HUES64 (cell line): ENCODE measurements around the gene ITGB4.

ENCODE experiments used
- H3K27ac ChIP-seq: 2 replicates; pipeline ENCODE4 v1.7.0; 2013; ENCODE audit warnings: low read depth, low read length, inconsistent platforms
- H3K27me3 ChIP-seq: 2 replicates; pipeline ENCODE4 v1.6.1; 2013; ENCODE audit warnings: mild to moderate bottlenecking, low read length; ENCODE audit not compliant: insufficient read depth
- H3K36me3 ChIP-seq: 2 replicates; pipeline ENCODE4 v1.6.1; 2013; ENCODE audit warnings: mild to moderate bottlenecking, low read length; ENCODE audit not compliant: insufficient read depth
- H3K4me1 ChIP-seq: 2 replicates; pipeline ENCODE4 v1.6.1; 2013; ENCODE audit warnings: mild to moderate bottlenecking, low read length, moderate library complexity; ENCODE audit not compliant: insufficient read depth
- H3K4me3 ChIP-seq: 2 replicates; pipeline ENCODE4 v1.5.1; 2013; ENCODE audit warnings: mild to moderate bottlenecking, low read length, moderate library complexity
- H3K9ac ChIP-seq: 2 replicates; pipeline ENCODE4 v1.6.1; 2013; ENCODE audit warnings: mild to moderate bottlenecking, low read depth, low read length
- H3K9me3 ChIP-seq: 2 replicates; pipeline ENCODE4 v1.6.1; 2013; ENCODE audit warnings: low read depth, low read length; ENCODE audit not compliant: insufficient read depth
- WGBS: fragments of 150-250, 120-280 bp; methylation state at CpG from one replicate; pipeline ENCODE4 v1.1.7; 2013; ENCODE audit warnings: missing lambda C conversion rate; 5-methylcytosine and 5-hydroxymethylcytosine counted together

Gene ITGB4

DNA sequence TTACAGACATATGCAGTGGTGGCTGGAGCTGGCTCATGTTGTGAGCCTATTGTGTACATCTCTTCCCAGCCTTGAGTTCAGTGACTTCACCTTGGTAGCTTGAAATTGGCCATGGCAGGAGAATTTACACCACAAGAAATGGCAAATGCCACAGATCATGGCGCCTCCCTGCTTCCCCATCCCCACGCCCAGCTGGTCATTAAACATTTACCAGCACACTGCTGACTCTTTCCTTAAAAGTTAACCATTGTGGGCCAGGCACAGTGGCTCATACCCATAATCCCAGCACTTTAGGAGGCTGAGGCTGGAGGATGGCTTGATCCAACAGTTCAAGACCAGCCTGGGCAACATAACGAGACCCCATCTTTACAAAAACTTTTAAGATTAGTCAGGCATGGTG, 22.6 kb upstream of the ITGB4 start:
- no peak overlapping the region for H3K9ac ChIP-seq
- no peak overlapping the region for H3K27ac ChIP-seq
- H3K9me3 ChIP-seq = no peaks in the 10 kb centered on the region
- H3K4me1 ChIP-seq = peaks cover 11% of the 10 kb centered on the region; the same call in 1 of the 2 replicates
- H3K27me3 ChIP-seq = no peaks in the 10 kb centered on the region
- WGBS = 94% methylated on average over 3 of the region's 3 CpGs
- H3K4me3 ChIP-seq = no peak overlapping the region
- H3K36me3 ChIP-seq = peaks cover 78% of the 10 kb centered on the region

DNA sequence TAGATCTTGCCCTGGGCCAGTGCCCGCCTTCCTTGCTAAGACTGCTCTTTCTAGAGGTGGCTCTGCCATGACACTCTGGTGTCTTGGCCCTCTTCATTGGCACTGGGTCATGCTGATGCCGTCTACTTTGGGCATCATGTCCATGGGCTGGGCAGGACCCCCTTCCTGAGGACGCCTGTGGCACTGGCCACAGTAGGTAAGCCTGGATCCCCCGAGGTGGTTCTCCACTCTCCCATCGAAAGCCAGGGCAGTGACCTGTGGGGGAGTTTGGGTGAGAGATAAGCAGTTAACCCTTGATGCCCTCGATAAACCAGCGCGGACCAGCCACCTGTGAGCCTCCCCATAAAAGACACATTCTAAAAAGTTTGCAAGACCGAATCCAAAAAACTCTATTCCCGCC, 20.0 kb upstream of the ITGB4 start:
- H3K36me3 ChIP-seq = peaks cover 85% of the 10 kb centered on the region
- no peak overlapping the region for H3K4me3 ChIP-seq
- no peak overlapping the region for H3K27ac ChIP-seq
- no peaks in the 10 kb centered on the region for H3K9me3 ChIP-seq
- WGBS = 94% methylated on average over 10 of the region's 10 CpGs
- no peaks in the 10 kb centered on the region for H3K27me3 ChIP-seq
- no peak overlapping the region for H3K9ac ChIP-seq
- H3K4me1 ChIP-seq = no peaks in the 10 kb centered on the region; the same call in 1 of the 2 replicates

GRCh38 chr17:75703191-75703590, 18.1 kb upstream of the ITGB4 start:
- 96% methylated on average over 12 of the region's 12 CpGs for WGBS
- Histone ChIP-seq H3K9ac (no peak overlapping the region), H3K4me3 (no peak overlapping the region), H3K27me3 (no peaks in the 10 kb centered on the region), H3K27ac (no peak overlapping the region), H3K36me3 (peaks cover 95% of the 10 kb centered on the region), H3K4me1 (no peaks in the 10 kb centered on the region; the same call in 1 of the 2 replicates), H3K9me3 (no peaks in the 10 kb centered on the region)

GRCh38 chr17:75703591-75703990, 17.7 kb upstream of the ITGB4 start:
- Histone ChIP-seq H3K27me3 (no peaks in the 10 kb centered on the region), H3K9ac (no peak overlapping the region), H3K36me3 (peaks cover 93% of the 10 kb centered on the region), H3K9me3 (no peaks in the 10 kb centered on the region), H3K27ac (no peak overlapping the region), H3K4me3 (no peak overlapping the region), H3K4me1 (no peaks in the 10 kb centered on the region; the same call in 1 of the 2 replicates)
- WGBS = 94% methylated on average over 9 of the region's 9 CpGs

DNA sequence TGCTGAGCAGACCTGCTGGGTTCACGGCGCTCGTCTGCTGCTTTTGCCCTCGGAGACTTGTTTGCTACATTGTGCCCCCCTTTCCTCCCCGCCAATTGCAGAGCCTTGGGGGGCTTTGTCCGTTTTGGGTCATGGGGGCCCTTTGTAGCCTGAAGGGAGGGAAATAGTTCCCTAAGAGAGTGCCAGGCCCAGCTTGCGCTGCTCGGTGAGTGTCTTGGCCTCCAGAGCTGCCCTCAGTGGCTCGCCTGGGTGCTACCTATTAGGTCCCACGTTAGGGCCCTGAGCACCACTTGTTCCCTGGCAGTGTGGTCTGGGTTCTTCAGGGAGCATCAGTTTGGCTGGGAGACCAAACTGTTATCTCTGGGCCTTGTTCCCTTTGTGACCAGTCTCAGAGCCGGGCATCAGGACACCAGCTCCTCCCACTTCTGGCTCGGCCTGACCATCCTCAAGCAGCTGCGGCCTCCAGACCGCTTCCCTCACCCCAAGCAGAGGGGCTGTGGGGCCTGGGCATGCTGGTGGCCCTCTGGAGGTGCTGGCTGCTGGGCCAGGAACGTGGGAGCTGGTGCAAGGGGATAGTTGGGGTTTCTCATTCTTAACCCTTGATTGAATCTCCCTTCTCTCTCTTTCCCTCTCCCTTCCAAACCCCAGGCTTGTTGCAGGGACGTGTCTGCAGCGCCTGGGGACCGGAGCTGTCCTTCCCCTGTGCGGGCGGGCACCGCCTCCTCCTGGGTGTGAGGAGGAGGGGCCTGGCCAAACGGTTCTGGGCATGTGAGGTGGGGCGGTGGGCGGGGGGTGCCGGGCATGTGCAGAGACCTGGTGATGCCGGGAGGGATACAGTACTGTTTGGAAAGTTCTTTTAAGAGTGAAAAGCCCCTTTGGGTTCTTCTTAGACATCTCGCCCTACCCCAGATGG, 16.0 kb upstream of the ITGB4 start:
- Histone ChIP-seq H3K27me3 (no peaks in the 10 kb centered on the region), H3K27ac (no peak overlapping the region), H3K9ac (no peak overlapping the region), H3K4me3 (no peak overlapping the region), H3K9me3 (no peaks in the 10 kb centered on the region), H3K4me1 (no peaks in the 10 kb centered on the region; the same call in 1 of the 2 replicates), H3K36me3 (peaks cover 78% of the 10 kb centered on the region)
- 94% methylated on average over 27 of the region's 27 CpGs for WGBS

DNA sequence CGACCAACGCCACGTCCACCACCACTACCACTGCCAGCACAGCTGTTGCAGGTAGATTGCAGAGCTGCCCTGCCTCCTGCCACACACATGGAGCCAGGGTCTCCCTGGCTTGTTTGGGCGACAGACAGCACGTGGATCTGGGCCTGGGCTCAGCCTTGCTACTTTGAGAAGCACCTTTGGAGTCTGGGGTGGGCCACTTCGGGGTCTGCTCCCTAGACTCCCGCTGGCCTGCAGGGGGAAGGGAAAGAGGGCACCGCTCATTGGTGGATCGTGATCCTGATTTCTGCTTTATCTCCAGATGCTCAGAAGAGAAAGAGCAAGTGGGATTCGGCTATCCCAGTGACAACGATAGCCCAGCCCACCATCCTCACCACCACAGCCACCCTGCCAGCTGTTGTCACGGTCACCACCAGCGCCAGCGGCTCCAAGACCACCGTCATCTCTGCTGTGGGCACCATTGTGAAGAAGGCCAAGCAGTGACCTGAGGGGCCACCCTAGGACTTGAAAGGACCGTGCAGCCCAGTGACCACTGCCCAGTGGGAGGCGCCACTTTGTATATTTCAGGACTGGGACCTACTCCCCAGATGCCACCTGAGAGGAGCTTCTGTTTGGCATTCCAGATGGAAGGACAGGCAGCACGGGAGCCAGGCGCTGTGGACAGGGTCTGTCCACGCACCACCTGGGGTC, 15.1 kb upstream of the ITGB4 start:
- Histone ChIP-seq H3K4me1 (no peaks in the 10 kb centered on the region), H3K27me3 (no peaks in the 10 kb centered on the region), H3K9ac (no peak overlapping the region), H3K27ac (no peak overlapping the region), H3K36me3 (peaks cover 69% of the 10 kb centered on the region), H3K9me3 (no peaks in the 10 kb centered on the region), H3K4me3 (no peak overlapping the region)
- WGBS = 93% methylated on average over 20 of the region's 20 CpGs

DNA sequence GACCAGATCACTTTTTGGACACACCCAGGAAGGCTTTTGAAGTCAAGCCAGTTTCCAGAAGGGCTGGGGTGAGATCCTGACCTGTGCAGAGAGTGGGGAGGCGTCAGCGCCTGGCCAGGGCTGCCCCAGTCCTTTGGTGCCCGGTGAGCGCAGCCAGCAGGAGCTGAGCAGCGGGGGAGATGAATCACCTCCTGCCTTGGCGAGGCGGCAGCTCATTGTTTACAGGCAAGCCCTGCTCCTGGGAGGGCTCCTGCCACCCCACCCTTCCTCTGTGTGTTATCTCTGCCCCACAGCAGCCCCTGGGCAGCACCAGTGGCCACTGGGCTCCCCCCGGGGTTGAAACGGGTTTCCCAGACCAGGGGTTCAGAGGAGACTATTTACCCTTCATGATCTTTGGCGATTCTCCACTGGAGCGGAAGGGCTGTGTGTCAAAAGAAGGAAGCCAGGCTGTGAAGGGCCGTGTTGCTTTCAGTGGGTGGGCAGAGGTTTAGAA, 14.1 kb upstream of the ITGB4 start:
- Histone ChIP-seq H3K27me3 (no peaks in the 10 kb centered on the region; the same call in 1 of the 2 replicates), H3K27ac (no peak overlapping the region), H3K9ac (no peak overlapping the region), H3K4me3 (no peak overlapping the region), H3K36me3 (peaks cover 59% of the 10 kb centered on the region), H3K4me1 (no peaks in the 10 kb centered on the region), H3K9me3 (no peaks in the 10 kb centered on the region)
- 92% methylated on average over 12 of the region's 12 CpGs for WGBS

GRCh38 chr17:75712446-75712845, 8.8 kb upstream of the ITGB4 start:
- Histone ChIP-seq H3K9ac (no peak overlapping the region), H3K9me3 (no peaks in the 10 kb centered on the region), H3K27ac (no peak overlapping the region), H3K36me3 (peaks cover 7% of the 10 kb centered on the region; the same call in 1 of the 2 replicates), H3K4me3 (no peak overlapping the region), H3K27me3 (no peaks in the 10 kb centered on the region; the same call in 1 of the 2 replicates), H3K4me1 (no peaks in the 10 kb centered on the region)
- 92% methylated on average over 2 of the region's 2 CpGs for WGBS

DNA sequence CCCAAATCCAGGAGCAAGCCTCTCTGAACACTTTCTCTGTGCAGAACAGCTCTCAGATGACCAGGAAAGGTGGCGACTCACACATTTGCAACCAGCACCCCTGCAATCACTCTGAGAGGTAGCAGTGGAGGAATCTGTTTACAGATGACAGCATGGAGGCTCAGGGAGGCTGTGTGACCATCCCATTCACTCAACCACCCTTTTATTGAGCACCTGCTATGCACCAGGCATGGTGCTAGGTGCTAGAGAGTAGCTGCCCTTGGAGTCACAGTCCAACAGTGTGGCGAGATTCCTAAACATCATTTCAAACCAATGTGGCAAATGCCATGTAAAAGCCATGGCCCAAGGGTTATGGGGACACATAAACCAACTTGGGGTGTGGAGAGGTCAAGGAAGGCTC, 1.5 kb upstream of the ITGB4 start:
- Histone ChIP-seq H3K9me3 (no peaks in the 10 kb centered on the region), H3K4me3 (no peak overlapping the region), H3K27ac (no peak overlapping the region), H3K9ac (no peak overlapping the region), H3K36me3 (no peaks in the 10 kb centered on the region), H3K4me1 (no peaks in the 10 kb centered on the region), H3K27me3 (peaks cover 39% of the 10 kb centered on the region)
- WGBS = 84% methylated on average over 2 of the region's 2 CpGs

DNA sequence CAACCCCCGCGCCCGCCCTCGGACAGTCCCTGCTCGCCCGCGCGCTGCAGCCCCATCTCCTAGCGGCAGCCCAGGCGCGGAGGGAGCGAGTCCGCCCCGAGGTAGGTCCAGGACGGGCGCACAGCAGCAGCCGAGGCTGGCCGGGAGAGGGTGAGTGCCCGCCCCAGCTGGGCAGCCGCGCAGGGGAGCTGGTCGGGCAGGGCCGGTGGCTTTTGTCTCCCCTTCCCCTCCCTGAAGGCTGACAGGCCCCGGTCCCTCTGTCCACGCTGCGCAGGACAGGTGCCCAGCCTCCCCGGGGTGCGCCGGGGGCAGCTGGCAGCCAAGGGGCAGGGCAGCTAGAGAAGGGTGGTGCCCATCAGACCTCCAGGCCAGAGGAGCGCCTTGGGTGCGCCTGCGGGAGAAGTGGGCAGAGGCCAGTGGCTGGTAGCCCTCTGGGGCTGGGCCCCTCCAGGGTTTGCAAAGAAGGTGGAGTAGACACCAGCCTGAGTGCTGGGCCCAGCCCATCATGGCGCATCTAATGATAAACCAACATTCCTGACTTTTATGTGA, 278 bp downstream of the ITGB4 start:
- no peaks in the 10 kb centered on the region for H3K36me3 ChIP-seq
- no peaks in the 10 kb centered on the region for H3K9me3 ChIP-seq
- H3K27me3 ChIP-seq = peaks cover 39% of the 10 kb centered on the region
- 25% methylated on average over 29 of the region's 33 CpGs for WGBS
- no peaks in the 10 kb centered on the region for H3K4me1 ChIP-seq
- peak overlapping the region; percentile 62 for H3K4me3 ChIP-seq
- H3K9ac ChIP-seq = peak overlapping the region; percentile 56; the same call in 1 of the 2 replicates
- H3K27ac ChIP-seq = no peak overlapping the region

DNA sequence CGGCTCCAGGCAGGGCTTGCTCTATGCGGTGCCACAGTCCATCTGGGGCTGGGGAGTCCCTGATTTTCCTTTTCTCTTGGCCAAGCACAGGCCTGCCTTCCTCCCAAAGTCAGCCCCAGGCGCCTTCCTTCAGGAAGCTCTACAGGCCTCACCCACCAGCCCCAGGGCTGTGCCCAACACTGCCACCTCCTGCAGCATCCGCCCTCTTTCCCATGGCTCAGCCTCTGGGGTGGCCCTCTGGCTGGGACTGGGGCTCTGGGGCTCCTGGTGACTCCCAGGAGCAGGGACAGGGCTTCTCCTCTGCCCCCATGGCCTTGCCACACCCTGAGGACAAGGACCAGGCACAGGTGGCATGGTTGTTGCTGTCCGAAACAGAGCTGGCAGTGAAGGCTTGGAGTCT, 817 bp downstream of the ITGB4 start:
- Histone ChIP-seq H3K9me3 (no peaks in the 10 kb centered on the region), H3K27me3 (peaks cover 39% of the 10 kb centered on the region), H3K4me3 (no peak overlapping the region; the same call in 1 of the 2 replicates), H3K27ac (no peak overlapping the region), H3K4me1 (no peaks in the 10 kb centered on the region), H3K9ac (no peak overlapping the region), H3K36me3 (no peaks in the 10 kb centered on the region)
- WGBS = 88% methylated on average over 5 of the region's 5 CpGs
